NK-92 (cell line): ENCODE measurements around the gene NUAK2.

Source experiments
- DNase-seq: peaks from one replicate; lab custom pipeline; 2025; ENCODE audit not compliant: unreplicated experiment; lab: John Stamatoyannopoulos, UW

NUAK2 gene

DNA sequence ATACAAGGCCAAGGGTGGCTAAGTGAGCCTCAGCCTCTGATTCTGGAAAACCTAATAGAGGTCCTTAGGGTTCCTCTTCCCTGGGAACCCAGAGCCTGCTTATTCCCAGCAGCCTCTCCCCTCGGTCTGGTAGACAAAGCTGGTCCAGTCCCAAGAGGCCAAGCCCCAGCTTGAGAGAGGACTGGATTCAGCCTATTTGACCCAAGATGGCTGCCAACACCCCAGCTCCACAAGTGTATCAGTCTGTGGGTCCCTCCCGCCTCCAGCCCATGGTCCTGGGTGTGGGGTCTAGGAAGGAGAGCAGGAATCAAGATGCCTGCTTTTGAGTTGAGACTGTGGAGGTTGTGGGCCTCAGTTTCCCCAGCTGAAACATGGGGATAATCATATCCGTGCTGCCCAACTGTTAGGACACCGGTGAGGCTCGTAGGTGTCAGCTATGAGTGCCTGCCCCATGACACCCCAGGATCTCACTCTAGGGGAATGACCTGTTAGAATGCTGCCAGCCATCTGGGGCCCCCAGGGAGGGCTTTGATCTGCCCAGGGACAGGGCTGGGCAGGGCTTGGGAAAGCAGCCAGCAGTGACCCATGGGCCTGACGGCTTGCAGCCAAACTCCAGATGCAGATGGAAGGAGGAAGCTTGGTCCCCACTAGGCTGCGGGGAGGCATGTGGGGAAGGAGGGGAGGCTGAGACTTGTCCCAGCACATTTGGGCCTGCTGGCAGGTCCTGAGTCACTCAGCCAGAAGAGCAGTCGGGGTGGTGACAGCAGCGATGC is 45.4 kb downstream of the NUAK2 start:
- no peak for DNase-seq

DNA sequence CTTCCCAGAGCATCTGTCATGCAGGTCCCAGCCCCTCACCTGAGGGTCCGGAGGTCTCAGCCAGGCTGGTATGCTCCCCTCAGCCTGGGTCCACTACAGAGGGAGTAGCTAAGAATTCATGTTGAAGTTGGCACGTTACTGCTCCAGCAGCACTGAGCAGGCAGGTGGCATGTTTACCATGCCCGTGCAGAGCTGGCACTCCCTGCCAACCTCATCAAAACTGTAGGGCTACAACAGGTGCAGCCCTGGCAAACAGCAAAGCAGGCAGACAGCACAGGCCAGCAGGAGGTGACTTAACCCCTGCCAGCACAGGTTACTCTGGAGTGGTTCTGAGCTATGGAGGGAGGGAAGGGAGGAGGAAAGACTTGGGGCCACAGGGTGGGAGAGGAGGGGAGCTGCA is 46.4 kb downstream of the NUAK2 start:
- no peak for DNase-seq

DNA sequence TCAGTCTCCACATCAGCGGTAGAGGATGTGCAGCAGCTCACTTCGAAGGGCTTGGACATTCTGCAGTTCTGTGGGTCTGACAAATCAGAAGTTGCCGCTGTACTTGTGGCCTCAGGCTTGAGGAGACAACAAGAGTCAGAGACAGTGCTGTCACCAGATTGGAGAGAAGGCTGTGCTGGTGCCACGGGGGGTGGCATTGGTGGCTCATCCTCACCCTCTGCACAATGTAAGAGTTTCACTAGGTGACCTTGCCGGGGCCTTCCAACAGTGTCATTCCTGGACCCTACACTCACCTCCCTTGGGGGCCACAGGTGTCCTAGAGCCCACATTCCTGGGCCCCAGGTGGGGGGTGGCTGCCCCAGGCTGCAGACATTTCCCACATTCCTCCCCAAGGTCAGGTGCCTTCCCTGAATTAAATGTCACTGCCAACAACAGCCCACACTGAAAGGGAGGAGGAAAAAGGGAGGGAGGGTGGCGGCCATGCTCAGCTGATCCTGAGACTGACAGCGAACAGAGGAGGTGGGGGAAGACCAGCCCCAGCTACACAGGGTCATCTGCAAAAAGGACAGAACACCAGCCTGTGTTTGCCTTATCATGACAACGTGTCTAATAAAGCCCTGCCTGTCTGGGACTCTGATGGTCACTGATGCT is 47.4 kb downstream of the NUAK2 start:
- DNase-seq, result no peak

DNA sequence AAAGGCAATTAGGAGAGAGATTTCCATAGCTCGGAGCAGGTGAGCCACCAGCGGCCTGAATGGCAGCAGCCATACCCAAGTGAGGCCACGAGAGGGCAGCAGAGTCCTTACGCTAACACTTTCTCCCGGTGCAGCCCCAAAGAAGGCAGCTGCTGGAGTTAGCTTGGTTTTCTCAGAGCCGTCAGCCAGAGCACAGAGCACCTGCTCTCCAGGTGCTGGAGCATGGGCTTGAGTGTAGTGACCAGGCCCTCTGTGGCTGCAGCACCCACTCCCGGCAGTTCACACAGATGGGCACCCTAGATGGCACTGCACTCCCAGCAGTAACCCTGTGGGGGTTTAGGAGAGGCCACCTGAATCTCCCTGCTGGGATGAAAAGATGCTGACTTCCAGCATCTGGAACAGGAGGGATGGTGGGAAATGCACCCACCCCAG is 48.0 kb downstream of the NUAK2 start:
- peak; percentile 16 for DNase-seq

DNA sequence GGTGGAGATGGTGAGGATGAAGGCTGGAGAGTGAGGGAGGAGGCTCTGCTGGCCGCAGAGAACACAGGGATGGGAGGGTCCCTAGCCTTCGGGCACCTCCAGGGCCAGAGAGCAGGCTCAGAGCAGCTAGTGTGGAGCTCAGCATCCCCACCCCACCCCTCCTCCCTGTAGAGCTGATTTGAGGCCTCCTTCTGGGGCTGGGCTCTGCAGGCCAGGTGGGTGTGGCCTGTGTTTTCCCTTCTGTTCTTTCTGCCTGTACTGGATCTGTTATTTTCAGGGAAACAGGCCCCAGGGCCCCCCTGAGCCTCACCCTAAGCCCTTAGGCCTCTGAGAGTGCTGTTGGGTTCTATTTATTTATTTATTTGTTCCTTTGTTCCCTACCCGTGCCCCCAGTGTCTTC is 49.0 kb downstream of the NUAK2 start:
- no peak for DNase-seq

DNA sequence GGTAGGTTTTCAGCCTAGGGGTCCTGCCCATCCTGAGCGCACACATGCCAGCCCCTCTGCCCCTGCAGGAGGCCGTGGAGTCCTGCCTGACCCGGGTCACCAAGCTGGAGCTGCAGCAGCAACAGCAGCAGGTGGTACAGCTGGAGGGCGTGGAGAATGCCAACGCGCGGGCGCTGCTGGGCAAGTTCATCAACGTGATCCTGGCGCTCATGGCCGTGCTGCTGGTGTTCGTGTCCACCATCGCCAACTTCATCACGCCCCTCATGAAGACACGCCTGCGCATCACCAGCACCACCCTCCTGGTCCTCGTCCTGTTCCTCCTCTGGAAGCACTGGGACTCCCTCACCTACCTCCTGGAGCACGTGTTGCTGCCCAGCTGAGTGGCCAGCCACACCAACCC is 49.8 kb downstream of the NUAK2 start:
- no peak for DNase-seq

DNA sequence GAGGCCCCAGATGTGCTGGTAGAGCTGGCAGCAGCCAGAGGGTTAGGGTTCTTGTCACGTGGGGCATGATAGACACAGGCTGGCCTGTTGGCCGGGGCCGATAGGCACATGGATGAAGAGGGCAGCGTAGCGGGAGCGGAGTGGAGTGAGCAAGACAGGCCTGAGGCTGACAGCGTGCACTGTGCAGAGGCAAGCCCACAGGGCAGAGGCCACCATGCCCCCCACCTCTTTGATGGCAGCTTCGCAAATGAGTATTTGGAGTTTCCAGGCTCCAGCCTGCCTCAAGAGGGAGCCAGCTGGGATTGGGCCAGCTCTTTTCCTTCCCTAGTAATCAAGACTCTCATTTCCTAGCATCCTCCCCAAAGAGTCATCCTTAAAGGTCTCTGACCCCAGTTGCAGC is 50.3 kb downstream of the NUAK2 start:
- DNase-seq, result no peak

DNA sequence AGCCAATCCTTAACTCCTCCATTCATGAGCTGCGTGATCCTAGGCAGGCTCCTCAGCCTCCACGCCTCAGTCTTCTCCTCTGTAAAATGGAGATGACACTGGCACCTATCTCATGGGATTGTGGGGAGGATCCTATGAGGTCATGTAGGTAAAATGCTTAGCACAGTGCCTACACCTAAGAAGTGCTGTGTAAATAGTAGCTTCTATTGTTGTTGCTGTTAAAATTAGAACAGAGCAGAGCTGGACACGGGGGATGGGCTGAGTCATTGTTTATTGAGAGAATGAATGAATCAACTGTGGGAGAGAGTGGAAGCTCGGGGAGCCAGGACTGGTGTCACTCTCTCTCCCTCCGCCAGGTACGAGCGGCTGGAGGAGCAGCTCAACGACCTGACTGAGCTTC is 50.8 kb downstream of the NUAK2 start:
- DNase-seq, result no peak

DNA sequence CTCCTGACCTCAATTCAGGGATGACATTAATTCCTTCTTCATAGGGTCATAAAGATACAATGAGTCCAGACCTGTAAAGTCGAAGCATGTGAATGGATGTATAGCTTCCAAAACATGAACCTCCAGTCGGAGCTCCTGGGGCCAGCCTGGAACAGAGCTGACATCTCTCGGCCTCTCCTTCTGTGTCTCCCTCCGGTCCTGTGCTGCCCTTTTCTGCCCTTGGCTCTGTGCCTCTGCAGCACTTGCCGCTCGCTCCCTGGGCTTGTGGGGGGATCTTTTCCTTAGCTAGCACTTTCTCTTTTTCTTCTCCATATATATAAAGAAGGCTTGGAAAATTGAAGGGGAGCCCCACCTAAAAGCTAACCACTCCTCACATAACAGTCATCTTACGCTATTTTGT is 51.3 kb downstream of the NUAK2 start:
- no peak for DNase-seq

DNA sequence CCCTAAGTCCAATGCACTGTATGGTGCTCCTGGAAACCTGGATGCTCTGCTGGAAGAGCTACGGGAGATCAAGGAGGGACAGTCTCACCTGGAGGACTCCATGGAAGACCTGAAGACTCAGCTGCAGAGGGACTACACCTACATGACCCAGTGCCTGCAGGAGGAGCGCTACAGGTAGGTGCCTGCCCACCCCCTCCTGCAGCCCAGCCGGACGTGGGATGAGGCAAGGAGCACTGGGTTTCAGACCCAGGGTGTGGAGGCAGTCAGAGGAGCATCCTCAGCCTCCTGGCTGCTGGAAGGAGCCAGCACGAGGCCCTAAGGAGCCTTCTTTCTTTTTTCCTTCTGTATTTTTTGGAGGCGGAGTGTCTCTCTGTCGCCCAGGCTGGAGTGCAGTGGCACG is 51.8 kb downstream of the NUAK2 start:
- no peak for DNase-seq

DNA sequence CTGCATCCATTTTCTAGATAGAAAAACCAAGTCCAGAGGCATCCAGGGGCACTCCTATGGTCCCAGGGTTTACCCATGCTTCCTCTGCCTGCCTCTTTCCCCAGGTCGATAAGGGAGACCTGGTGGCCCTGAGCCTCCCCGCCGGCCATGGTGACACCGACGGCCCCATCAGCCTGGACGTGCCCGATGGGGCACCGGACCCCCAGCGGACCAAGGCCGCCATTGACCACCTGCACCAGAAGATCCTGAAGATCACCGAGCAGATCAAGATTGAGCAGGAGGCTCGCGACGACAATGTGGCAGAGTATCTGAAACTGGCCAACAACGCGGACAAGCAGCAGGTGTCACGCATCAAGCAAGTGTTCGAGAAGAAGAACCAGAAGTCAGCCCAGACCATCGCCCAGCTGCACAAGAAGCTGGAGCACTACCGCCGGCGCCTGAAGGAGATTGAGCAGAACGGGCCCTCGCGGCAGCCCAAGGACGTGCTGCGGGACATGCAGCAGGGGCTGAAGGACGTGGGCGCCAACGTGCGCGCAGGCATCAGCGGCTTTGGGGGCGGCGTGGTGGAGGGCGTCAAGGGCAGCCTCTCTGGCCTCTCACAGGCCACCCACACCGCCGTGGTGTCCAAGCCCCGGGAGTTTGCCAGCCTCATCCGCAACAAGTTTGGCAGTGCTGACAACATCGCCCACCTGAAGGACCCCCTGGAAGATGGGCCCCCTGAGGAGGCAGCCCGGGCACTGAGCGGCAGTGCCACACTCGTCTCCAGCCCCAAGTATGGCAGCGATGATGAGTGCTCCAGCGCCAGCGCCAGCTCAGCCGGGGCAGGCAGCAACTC is 52.5 kb downstream of the NUAK2 start:
- no peak for DNase-seq

DNA sequence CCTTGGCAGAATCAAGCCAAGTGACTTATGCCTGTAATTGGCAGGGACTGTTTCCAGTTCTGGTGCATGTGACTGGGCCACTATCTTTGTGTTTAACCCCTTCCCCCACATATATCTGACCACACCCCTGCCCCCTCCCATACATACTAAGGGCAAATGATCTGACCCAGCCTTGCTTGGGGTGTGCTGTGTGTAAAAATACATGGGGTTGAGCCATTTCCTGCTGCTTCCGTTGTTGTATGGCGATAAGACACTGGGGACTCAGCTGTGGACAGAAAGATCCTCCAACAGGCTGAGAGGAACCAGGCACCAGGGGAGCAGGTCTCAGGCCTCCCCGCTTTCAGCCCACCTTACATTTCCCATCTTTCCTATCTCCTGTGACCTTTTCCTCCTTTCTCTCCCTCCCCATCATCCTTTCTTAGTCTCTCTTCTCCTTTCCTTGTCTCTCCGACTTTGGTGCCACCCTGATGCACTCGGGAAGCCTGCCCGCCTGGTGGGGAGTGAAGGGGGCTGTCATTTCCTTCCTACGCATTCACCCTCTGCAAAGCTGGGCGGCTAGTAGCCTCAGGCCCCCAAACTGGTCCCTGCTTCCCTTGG is 54.1 kb downstream of the NUAK2 start:
- no peak for DNase-seq

DNA sequence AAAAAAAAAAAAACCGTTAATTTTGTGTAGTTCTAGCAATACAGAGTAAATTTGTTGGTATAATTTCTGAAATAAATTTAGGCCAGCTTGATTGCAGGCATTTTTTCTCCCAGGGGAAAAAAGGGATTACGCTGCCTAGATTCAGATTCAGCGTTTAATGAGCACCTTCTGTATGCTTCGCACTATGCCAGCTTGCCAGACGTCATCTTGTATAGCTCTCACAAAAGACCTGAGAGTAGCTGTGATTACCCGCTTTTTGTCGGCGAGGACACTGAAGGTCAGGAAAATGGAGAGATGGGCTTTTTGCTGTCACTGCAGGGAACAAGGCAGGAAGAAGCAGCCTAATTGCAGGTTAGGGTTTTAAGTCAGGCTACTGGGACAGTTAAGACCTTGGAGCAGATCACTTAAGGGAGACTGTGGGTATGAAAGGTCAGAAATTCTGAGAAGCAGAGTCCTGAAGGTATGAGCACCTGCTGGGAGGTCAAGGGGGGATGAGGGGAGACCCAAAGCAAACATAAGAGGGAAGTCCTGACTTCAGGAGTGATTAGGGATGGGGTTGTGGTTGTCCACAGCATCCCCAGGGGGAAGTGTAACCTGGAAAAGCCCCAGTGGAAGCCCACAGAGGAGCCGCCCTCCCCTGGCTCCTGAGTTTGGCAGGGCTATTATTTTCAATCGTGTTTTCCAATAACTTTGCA is 54.8 kb downstream of the NUAK2 start:
- no peak for DNase-seq

DNA sequence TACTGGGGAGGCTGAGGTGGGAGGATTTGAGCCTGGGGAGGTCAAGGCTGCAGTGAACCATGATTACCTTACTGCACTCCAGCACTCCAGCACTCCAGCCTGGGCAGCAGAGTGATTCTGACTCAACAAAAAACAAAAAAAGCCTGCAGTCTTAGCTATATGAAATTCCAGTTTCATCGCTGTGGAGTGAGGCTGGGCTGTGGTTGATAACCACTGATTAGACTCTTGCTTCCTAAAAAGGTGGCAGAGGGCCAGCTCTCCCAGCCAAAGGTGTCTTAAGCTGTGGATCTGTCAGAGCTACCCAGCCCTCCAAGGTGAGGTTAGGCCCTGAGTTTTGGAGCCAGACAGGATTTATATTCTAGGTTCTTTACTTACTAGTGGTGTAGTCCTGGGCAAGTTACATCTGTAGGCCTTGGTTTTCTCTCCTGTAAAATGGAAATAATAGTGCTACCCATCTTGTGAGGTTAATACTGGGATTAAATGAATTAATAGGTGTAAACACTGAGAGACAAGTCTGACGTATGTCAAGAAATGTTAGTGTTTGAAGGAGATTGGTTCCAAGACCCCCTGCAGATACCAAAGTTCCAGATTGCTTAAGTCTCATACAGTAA is 57.9 kb downstream of the NUAK2 start:
- DNase-seq, result no peak

DNA sequence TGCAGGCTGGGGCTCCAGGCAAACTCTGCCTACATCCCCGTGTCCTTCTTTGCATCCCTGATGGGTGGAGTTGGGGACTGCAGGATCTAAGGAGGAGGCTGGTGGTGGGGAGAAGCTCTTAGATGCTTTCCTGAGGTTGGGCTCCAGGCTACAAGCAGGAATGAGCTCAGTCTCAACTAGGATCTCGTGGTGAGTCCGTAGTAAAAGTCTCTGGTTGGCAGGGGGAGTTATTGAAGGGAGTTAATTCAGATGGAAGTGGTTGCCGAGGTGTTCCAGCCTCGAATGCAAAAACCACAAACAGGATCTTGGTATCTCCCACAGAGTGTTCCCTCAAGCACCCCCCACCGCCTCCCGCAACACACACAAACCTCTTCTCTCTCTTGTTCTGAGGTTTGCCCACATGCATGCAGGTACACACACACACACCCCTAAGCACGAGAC is 58.8 kb downstream of the NUAK2 start:
- DNase-seq, result no peak

DNA sequence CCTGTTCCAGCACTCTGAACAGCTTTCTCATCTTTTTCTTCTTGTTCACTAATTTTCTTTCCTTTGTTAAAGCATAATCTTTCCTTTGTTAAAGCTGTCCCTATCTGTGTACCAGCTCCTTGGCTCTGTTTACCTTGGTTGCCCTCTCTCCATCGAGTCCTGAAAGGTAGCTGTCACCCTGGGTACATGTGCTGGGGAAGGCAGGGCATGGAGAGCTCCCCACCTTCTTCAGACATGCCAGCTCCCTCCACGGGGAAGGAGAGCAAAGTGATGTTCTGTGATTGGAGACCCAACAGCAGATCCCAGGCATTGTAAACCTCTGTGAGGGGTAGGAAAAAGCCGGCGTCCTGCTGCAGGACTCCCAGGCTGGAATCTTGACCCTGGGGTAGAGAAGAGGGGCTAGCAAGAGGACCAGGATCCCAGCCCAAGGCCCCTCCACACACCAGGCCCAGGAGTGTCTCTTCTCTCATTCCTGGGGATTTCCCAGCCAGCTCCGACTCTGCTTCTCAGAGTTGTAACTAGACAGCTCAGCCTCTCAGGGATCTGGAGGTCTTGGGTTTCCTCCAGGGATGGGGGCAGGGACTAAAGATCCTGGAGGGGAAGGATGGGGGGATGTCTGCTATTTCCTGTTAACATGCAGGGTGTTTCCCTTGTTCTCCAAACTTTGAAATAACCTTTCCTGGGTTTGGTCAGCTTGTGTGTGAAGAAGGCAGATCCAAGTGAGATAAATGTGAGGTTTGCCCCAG is 59.4 kb downstream of the NUAK2 start:
- no peak for DNase-seq

DNA sequence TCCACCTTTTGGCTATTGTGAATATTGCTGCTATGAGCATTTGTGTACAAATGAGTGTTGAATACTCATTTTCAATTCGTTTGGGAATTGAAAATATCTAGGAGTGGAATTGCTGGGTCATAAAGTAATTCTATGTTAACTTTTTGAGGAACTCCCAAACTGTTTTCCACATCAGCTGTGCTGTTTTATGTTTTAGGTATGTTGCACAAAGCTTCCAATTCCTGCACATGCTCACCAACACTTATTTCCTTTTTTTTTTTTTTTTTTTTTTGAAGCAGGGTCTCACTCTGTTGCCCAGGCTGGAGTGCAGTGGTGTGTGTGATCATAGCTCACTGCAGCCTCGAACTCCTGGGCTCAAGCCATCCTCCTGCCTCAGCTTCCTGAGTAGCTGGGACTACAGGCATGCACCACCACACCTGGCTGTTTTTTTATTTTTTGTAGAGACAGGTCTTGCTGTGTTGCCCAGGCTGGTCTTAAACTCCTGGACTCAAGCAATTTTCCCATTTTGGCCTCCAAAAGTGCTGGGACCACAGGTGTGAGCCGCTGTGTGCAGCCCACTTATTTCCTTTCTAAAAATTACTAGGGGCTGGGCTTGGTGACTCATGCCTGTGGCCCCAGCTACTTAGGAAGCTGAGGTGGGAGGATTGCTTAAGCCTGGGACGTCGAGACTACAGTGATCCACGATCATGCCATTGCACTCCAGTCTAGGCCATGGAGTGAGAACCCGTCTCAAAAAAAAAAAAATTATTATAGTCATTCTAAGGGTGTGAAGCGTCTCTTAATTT is 60.4 kb downstream of the NUAK2 start:
- no peak for DNase-seq

DNA sequence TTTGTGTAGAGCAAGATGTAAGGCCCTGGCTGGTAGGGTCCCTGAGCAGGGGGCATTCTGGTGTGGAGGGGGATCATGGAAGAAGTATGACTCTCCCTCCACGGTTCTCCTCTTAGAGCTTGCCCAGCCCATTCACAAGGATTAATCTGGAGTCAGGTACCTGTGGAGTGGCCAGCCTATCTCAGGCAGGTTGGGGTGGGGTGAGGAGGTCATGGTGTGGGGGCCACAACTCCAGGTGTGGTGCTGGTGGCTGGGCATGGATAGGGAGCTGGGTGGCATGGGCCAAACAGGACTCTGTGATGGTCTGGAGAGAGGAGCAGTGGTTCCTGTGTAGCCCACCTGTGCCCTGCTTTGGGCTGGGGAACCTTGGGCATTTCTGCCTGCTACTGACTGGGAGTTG is 61.5 kb downstream of the NUAK2 start:
- DNase-seq, result no peak

DNA sequence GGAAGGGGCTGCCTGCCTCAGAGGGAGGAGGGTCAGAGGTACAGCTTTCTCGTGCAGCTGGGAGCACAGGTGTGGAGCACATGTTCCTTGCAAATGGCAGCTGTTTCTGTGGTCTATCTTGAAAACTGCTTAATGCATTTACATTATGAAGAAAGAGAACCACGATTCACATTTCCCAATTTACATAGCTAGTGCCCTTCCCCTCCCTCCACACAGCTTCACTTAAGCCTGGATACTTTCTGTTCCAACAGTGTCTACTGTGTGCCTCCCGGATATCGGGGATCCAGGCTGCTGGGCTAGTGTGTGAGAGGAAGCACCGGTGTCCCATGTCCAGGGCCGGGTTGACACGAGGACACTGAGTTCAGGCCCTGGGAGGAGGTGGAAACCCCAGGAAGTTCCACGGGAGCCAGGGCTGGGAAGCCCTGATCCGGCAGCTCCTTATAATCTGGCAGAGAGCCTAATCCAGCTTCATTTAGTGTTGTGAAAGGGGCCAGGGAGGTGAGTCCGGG is 62.2 kb downstream of the NUAK2 start:
- DNase-seq, result no peak
